Panc1 (cell line): ENCODE results near the gene RAI1. TPM values are rescaled to one million over a fixed set of nuclear protein-coding genes. Genes with fewer than 3 reads are reported as not detected.

ENCODE experiments used
- ATAC-seq: fragments of 200-7000 bp; cut with Tn5 transposase; 2 replicates; pipeline ENCODE4 v1.9.1; 2020; ENCODE audit warnings: mild to moderate bottlenecking, moderate library complexity
- BruUV-seq: library from RNA; stranded (reverse); fragments of 400-500 nt; replicated peaks from 2 replicates; lab custom pipeline; 2021; lab: Mats Ljungman, UMichigan
- CTCF ChIA-PET: fragments of 300-600 bp; sonication (Branson Sonifier 250); formaldehyde crosslinking; loops from one replicate; lab custom pipeline; 2022; ENCODE audit warnings: antibody characterized with exemption; lab: Charles Lee
- POLR2A ChIA-PET: fragments of 300-600 bp; sonication (Branson Sonifier 250); formaldehyde crosslinking; loops from one replicate; lab custom pipeline; 2022; ENCODE audit warnings: antibody characterized with exemption; lab: Charles Lee
- DNase-seq: peaks from one replicate; pipeline ENCODE4 v3.0.0-alpha.2; 2010; ENCODE audit warnings: low read depth, low spot score
- H3K27ac ChIP-seq: 2 replicates; pipeline ENCODE4 v1.5.1; 2011; ENCODE audit warnings: mild to moderate bottlenecking, low read length, inconsistent platforms
- H3K27me3 ChIP-seq: fragments of 200-500 bp; sonication (Bioruptor generic); 2 replicates; pipeline ENCODE4 v1.6.0; 2014; ENCODE audit warnings: low read length, inconsistent platforms; ENCODE audit not compliant: control insufficient read depth, insufficient read depth
- H3K36me3 ChIP-seq: fragments of 200-500 bp; sonication (Bioruptor generic); 2 replicates; pipeline ENCODE4 v1.5.1; 2014; ENCODE audit warnings: inconsistent platforms, mild to moderate bottlenecking, low read length, moderate library complexity; ENCODE audit not compliant: control insufficient read depth, insufficient read depth
- H3K4me1 ChIP-seq: 2 replicates; pipeline ENCODE4 v1.5.1; 2011; ENCODE audit warnings: inconsistent platforms, mild to moderate bottlenecking, low read length, moderate library complexity; ENCODE audit not compliant: control insufficient read depth, insufficient read depth
- H3K4me3 ChIP-seq, 2 experiments: 2 replicates each; pipeline ENCODE4 v1.5.1; 2011 to 2012; ENCODE audit warnings: low read depth in 2 of 2, low read length in 2 of 2, mild to moderate bottlenecking in 2 of 2, inconsistent platforms in 1 of 2, moderate library complexity in 1 of 2
- H3K9me3 ChIP-seq: fragments of 200-500 bp; sonication (Bioruptor generic); 2 replicates; pipeline ENCODE4 v1.5.1; 2014; ENCODE audit warnings: low read depth, mild to moderate bottlenecking, inconsistent platforms, low read length, moderate library complexity; ENCODE audit not compliant: control insufficient read depth, insufficient read depth
- CTCF ChIP-seq: fragments of 450-650 bp; IDR thresholded peaks from 2 replicates; pipeline ENCODE4 v1.5.1; 2017; ENCODE audit warnings: mild to moderate bottlenecking
- POLR2AphosphoS5 ChIP-seq: IDR thresholded peaks from 2 replicates; pipeline ENCODE4 v1.6.1; 2012; ENCODE audit warnings: mild to moderate bottlenecking, low read depth, low read length, moderate library complexity
- REST ChIP-seq, 2 experiments: IDR thresholded peaks; 2 replicates each; pipeline ENCODE4 v1.6.1; 2011 to 2012; ENCODE audit warnings: low read depth in 2 of 2, control low read depth in 1 of 2, low read length in 1 of 2, mild to moderate bottlenecking in 1 of 2, moderate library complexity in 1 of 2; ENCODE audit not compliant: insufficient read depth in 1 of 2
- SIN3A ChIP-seq: IDR thresholded peaks from 2 replicates; pipeline ENCODE4 v1.6.1; 2012; ENCODE audit warnings: low read depth, mild to moderate bottlenecking, low read length, moderate library complexity, borderline replicate concordance; ENCODE audit not compliant: insufficient read depth
- TCF7L2 ChIP-seq: IDR thresholded peaks from 2 replicates; pipeline ENCODE4 v1.6.1; 2011; ENCODE audit warnings: mild to moderate bottlenecking, low read depth, low read length, inconsistent platforms
- in situ Hi-C: cut with HindIII; loops from 2 replicates; pipeline ENCODE4 v1.10.0; 2016; ENCODE audit warnings: low sequenced_read_pairs, low pct_unique_long_range_greater_than_20kb
- intact Hi-C: fragments of 100-400 bp; cut with micrococcal nuclease; formaldehyde crosslinking; loops from one replicate; pipeline ENCODE4 v1.10.0; 2022; ENCODE audit not compliant: unreplicated experiment
- total RNA-seq: library from RNA; stranded (reverse); gene quantifications from one replicate; pipeline ENCODE4 v1.2.1, GENCODE V29; 2021; ENCODE audit not compliant: unreplicated experiment

The RAI1 gene
- total RNA-seq, 1 experiment from 2014 or later = 51.0 TPM

- Histone ChIP-seq H3K27me3 (no peaks in the 10 kb centered on the region), H3K27ac (peak overlapping the region; percentile 97; the same call in 1 of the 2 replicates), H3K4me3 (peak overlapping the region; percentile 63 to 64), H3K9me3 (no peaks in the 10 kb centered on the region), H3K36me3 (no peaks in the 10 kb centered on the region; the same call in none of the 2 replicates), H3K4me1 (peaks cover 40% of the 10 kb centered on the region)
- ChIA-PET POLR2A (interaction anchor here (0.7 kb wide), 2 partner anchors 157 to 425 kb away, joined by 6 to 8 read pairs; no protein-coding TSS in a partner anchor), CTCF (interaction anchor here (0.6 to 0.7 kb wide), 3 partner anchors 59 to 238 kb away, joined by 3 to 15 read pairs (median 4); no protein-coding TSS in a partner anchor)
- DNase-seq (no peak), ATAC-seq (peak; percentile 5)
- no TSS peak for BruUV-seq
- in situ Hi-C loops (no loop called here), intact Hi-C loops (loop anchor here (10.0 kb wide), 1 partner anchor 103 kb away; no protein-coding TSS in a partner anchor)
- TF ChIP-seq REST (IDR thresholded peaks at IDR 0.05; ENCODE audit: insufficient read depth in 1 of 2, low read depth in 2 of 2, low read length in 1 of 2) (no peak), CTCF (no peak), TCF7L2 (no peak), SIN3A (no peak), POLR2AphosphoS5 (no peak)
Observed at GRCh38 chr17:17681744-17682292, 560 bp downstream of the RAI1 start.

GRCh38 chr17:17682293-17682736, 1.1 kb downstream of the RAI1 start:
- Histone ChIP-seq H3K4me3 (peak overlapping the region; percentile 63 to 64), H3K36me3 (no peaks in the 10 kb centered on the region; the same call in none of the 2 replicates), H3K9me3 (no peaks in the 10 kb centered on the region), H3K4me1 (peaks cover 45% of the 10 kb centered on the region), H3K27me3 (no peaks in the 10 kb centered on the region), H3K27ac (peak overlapping the region; percentile 97)
- ATAC-seq = peak; percentile 47
- TSS peak; percentile 63 for BruUV-seq
- TF ChIP-seq SIN3A (no peak; the same call in 1 of the 2 replicates), POLR2AphosphoS5 (no peak), REST (IDR thresholded peaks at IDR 0.05; ENCODE audit: insufficient read depth in 1 of 2, low read depth in 2 of 2, low read length in 1 of 2) (no peak)
- DNase-seq = no peak
- CTCF ChIA-PET = interaction anchor here (0.6 to 0.7 kb wide), 2 partner anchors 59 to 97 kb away, joined by 3 to 4 read pairs; no protein-coding TSS in a partner anchor
- in situ Hi-C loops (no loop called here), intact Hi-C loops (loop anchor here (10.0 kb wide), 1 partner anchor 102 kb away; no protein-coding TSS in a partner anchor)
- POLR2A ChIA-PET = interaction anchor here (0.6 to 0.7 kb wide), 3 partner anchors 13 to 426 kb away, joined by 6 to 8 read pairs (median 6); no protein-coding TSS in a partner anchor
